GM18517 (cell line): Measurements from ENCODE around the gene LPIN2.

Experiments
- ATAC-seq: cut with Tn5 transposase; IDR thresholded peaks from one replicate; pipeline ENCODE4 v1.9.1; 2021; ENCODE audit warnings: mild to moderate bottlenecking, moderate library complexity; ENCODE audit not compliant: unreplicated experiment

LPIN2 gene

DNA sequence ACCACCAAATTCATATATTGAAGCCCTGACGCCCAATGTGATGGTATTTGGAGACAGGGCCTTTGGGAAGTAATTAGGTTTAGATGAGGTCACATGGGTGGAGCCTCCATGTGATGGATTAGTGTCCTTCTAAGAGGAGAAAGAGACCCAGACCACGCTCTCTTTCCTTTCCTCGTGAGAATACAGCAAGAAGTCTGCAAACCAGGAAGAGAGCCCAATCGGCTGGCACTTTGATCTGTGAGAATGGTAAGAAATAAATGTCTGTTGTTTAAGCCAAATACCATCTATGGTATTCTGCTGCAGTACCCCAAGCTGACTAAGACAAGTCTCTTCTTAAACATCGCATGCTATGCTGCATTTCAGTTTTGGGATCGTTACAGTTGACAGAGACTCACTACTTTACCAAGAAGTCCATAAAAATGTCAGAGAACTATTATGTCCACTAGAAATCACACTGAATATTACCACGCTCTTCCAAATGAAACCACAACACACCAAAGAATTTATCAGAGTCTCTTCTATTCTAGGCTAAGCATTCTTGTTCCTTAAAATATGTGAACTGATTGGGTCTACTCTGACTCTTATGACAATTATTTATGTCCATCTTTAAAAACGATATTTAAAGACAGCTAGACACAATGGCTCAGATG lies 48.5 kb downstream of the LPIN2 start:
- ATAC-seq, result no peak
